Measurements from ENCODE around the gene RAB38. TPM values are rescaled to one million over a fixed set of nuclear protein-coding genes. Genes with fewer than 3 reads are reported as not detected.

Gene RAB38
- total RNA-seq, 1 experiment from 2014 or later, result 18.7 TPM

DNA sequence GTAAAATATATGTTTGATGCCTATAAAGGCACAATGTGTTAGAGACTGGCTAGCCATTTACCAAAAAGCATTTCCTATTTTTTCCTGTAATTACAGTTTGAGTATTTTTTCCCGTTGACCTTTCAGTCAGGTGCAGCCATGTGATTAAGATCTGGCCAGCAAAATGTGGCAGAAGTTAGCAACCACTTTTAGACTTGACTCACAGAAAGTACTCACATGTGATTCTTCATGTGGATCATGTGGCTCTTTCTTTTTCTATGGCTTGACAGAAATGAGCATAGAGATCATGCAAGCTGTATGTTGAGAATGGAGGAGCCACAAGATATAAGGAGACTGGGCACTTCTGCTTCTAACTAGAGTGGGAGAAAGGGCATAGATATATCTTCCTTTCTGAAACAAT lies 27.3 kb upstream of the RAB38 start:
- Histone ChIP-seq H3K14ac (ENCODE audit: insufficient read depth, low read length) (no peak overlapping the region), H3K56ac (ENCODE audit: insufficient read length, low read depth, low read length) (no peak overlapping the region), H3K9ac (ENCODE audit: extremely low read depth, insufficient read length, low read length) (no peak overlapping the region), H4K8ac (replicated peaks; ENCODE audit: insufficient read length, low read depth, low read length) (no peak overlapping the region), H3K27ac (ENCODE audit: insufficient read length, low read depth, low read length) (no peak overlapping the region), H4K5ac (ENCODE audit: insufficient read length, low read depth, low read length) (no peak overlapping the region), H3K27me3 (ENCODE audit: insufficient read depth, low read length) (no peaks in the 10 kb centered on the region), H3K79me2 (ENCODE audit: insufficient read depth, low read length) (no peaks in the 10 kb centered on the region), H2BK20ac (ENCODE audit: low read depth, low read length, poor library complexity, severe bottlenecking) (no peak overlapping the region), H3K4me1 (ENCODE audit: insufficient read depth, low read length) (no peaks in the 10 kb centered on the region), H4K91ac (ENCODE audit: insufficient read length, low read depth, low read length) (no peak overlapping the region), H2AK5ac (ENCODE audit: insufficient read length, low read length) (no peak overlapping the region), H2BK5ac (ENCODE audit: insufficient read length, low read length) (no peak overlapping the region), H3T11ph (ENCODE audit: low read length) (no peak overlapping the region), H2BK15ac (ENCODE audit: low read depth, low read length) (no peak overlapping the region), H3K23ac (ENCODE audit: insufficient read length, low read depth, low read length) (no peak overlapping the region), H2BK120ac (ENCODE audit: low read depth, low read length, poor library complexity, severe bottlenecking) (no peak overlapping the region), H3K18ac (ENCODE audit: insufficient read length, low read depth, low read length) (no peak overlapping the region), H4K20me1 (ENCODE audit: control insufficient read depth, insufficient read depth, insufficient read length) (no peaks in the 10 kb centered on the region), H3K9me3 (ENCODE audit: control insufficient read depth, low read depth, low read length) (no peaks in the 10 kb centered on the region), H3K79me1 (ENCODE audit: insufficient read depth, low read depth, low read length, poor library complexity, severe bottlenecking) (no peaks in the 10 kb centered on the region), H3K4ac (ENCODE audit: low read depth, low read length) (no peak overlapping the region), H3K4me2 (ENCODE audit: insufficient read depth, insufficient read length, low read length) (no peak overlapping the region), H3K23me2 (ENCODE audit: insufficient read length, low read depth, low read length, poor library complexity, severe bottlenecking) (no peaks in the 10 kb centered on the region), H2AFZ (ENCODE audit: low read length) (no peak overlapping the region), H2BK12ac (ENCODE audit: insufficient read length, low read depth, low read length) (no peak overlapping the region)
- H3K4me3 Mint-ChIP-seq, result no peak overlapping the region
- no CpG with 5 or more reads among the region's 1 CpG for WGBS (ENCODE audit: extremely low coverage, insufficient read length, low lambda C conversion rate)
- no peak for DNase-seq
- H3K27me3 Mint-ChIP-seq (ENCODE audit: low read depth), result no peaks in the 10 kb centered on the region
- H3K4me1 Mint-ChIP-seq, result no peaks in the 10 kb centered on the region
- no peak for TF ChIP-seq CTCF (conservative IDR thresholded peaks at IDR 0.05)
- H3K9me3 Mint-ChIP-seq, result peaks cover 0 to under 1% of the 10 kb centered on the region in 2 experiments; a peak in 1 of 5 replicates
- H3K36me3 Mint-ChIP-seq (ENCODE audit: insufficient read depth in 1 of 3, low read depth in 3 of 3), result peaks cover 0 to 5% (median 5%) of the 10 kb centered on the region in 3 experiments; a peak in 4 of 7 replicates
- H3K27ac Mint-ChIP-seq, result no peak overlapping the region

Measured in H9 (cell line).